GM19351 (cell line): ENCODE data around the gene SCUBE2.

Experiments
- ATAC-seq: cut with Tn5 transposase; IDR thresholded peaks from one replicate; pipeline ENCODE4 v1.9.1; 2021; ENCODE audit warnings: mild to moderate bottlenecking, moderate library complexity; ENCODE audit not compliant: unreplicated experiment

Gene SCUBE2

GRCh38 chr11:9076046-9076445 is 15.4 kb downstream of the SCUBE2 start:
- no peak for ATAC-seq

DNA sequence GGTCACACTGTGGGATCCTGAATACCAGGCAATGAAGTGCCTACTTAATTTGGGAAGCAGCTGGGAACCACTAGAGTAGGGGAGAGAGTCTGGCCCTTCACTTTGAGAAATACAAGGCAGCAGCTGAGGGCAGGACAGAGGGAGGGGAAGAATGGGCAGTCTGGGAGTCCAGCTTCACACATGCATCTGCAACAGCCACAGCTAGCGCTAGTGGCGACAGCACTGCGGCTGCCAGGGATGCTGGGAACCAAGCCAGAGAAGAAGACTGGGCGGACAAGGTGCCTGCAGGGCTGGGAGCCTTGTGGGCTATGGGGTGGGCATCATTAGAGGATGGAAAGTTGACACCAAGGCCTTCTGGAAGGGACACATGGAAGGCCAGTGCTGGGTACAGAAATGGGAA is 15.8 kb downstream of the SCUBE2 start:
- no peak for ATAC-seq

GRCh38 chr11:9074338-9075029 is 16.9 kb downstream of the SCUBE2 start:
- ATAC-seq = no peak

GRCh38 chr11:9073466-9074225 is 17.8 kb downstream of the SCUBE2 start:
- ATAC-seq = no peak

DNA sequence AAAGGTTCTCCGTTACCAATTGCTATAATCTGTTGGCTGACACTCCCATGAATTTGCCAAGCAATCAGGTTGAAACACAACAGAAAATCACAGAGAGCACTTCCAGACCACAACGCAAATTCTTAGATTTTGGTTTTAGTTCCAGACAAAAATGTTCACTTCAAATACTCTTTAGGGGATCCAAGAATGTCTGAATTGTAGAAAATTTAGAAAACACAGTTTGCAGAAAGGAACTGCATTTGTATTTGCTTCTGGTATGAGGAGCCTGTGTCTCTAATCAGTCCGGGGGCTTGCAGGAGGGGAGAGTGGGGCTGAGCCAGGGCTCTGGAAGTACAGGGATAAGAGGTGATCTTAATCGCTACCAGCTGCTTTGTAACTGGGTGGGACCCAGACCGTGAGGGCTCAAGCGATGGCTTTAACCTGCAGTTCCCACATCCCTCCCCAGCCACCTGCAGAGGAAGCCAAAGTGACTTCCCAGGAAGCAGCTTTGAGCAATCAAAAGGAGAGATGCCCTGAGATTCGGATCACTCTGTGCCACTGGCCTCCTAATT is 18.7 kb downstream of the SCUBE2 start:
- ATAC-seq = no peak

DNA sequence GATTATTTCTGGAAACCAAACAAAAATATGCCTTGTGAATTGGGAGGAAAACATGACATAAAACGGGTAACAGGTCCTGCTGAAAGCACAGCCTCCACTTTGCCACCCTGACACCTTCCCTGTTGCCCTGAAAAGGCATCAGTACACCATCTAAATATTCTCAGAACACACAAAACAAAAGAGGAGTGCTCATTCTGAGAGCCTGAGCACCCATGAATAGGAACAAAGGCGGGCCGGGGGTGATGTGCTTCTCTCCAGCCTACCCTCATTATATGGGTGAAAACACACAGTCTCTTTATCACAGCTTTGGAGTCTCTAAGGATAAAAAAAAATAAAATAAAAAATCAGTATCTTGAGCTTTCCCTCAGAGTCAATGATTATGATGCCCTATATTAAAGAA is 19.7 kb downstream of the SCUBE2 start:
- ATAC-seq = no peak

- no peak for ATAC-seq
Observed at GRCh38 chr11:9070749-9071491, 20.5 kb downstream of the SCUBE2 start.

DNA sequence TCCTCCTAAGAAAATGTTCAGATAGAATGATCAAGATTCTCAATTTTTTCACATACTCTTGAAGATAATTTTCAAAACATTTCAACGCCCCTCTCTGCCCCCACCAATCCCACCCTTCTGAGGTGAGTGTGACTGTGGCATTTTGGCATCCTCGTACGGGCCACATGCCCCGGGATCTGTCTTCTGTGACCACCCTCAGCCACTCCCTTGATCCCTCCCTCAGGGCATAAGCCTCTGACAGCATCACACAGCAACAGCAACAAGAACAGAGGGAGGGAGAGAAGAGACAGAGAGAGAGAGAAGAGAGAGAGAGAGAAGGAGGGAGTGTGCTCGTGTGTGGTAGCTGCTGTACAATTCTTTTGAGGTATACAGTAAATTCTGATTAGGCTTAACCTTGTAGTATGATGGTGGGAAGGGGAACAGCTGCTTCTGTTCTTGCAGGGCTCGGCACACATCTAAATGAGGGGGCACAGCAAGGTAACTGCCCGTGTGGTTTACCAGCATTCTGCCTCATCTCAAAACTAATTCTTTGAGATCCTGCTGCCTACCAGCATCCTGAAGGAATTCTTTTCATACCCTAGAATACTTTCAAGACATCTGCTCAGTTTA is 21.4 kb downstream of the SCUBE2 start:
- ATAC-seq = no peak

GRCh38 chr11:9069256-9069655 is 22.1 kb downstream of the SCUBE2 start:
- ATAC-seq = no peak

GRCh38 chr11:9066433-9066925 is 24.9 kb downstream of the SCUBE2 start:
- no peak for ATAC-seq

GRCh38 chr11:9065607-9066432 is 25.6 kb downstream of the SCUBE2 start:
- no peak for ATAC-seq

DNA sequence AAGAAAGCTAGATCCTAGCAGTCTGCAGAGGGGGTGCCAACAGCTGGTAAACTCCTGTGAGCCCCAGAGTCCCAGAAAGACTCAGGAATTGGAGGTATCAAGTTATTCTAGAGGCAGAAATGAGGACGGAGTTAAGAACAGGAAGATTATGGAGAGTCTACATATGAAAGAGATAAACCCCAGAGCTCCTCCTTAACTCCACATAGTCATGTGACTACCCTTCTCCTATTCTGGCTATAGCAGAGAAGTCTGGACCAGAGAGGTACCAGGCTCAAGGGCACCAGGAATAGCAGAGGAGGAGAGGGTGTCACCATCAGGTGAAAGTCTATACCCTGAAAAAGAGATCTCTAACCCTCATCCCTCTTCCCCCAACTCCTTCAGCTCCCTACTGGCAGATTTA is 29.6 kb downstream of the SCUBE2 start:
- ATAC-seq = no peak

DNA sequence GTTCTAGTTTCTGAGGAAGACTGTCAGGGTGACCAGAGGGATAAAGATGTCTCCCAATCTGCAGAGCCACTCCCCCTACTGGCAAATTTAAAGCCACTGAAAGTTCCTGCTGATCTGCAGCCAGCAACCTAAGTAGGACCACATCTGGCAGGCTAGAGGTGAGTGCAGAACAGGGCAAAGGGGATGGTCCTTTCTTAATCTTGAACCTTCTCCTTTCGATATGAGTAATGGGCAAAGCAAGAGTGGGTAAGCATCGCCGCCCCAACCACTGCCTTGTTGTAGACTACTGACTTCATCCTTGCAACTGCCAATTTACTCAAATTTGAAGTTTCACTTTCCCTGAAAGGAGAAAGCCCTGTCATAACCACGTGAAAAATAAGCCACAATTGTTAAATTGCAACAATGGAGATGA is 30.7 kb downstream of the SCUBE2 start:
- peak; percentile 94 for ATAC-seq

DNA sequence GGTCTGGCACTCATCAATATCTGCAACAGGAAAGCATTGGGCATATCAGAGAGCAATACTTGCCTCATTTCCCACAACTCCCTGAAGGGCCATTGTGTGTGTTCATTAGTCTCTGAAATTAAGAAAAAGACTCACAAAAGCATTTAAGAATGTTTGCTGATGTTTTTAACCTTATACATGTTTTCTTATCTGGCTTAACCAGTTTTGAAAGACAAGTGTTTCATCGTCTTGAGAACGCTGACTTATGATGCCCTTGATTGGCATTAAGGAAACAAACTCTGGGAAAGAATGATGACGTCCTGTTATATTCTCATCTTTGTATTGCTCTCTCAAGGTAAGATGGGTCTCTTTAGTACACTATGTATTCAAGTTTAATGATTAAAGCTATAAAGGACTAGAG is 32.0 kb downstream of the SCUBE2 start:
- no peak for ATAC-seq

GRCh38 chr11:9057888-9058287 is 33.5 kb downstream of the SCUBE2 start:
- ATAC-seq = no peak

GRCh38 chr11:9057007-9057406 is 34.4 kb downstream of the SCUBE2 start:
- no peak for ATAC-seq

DNA sequence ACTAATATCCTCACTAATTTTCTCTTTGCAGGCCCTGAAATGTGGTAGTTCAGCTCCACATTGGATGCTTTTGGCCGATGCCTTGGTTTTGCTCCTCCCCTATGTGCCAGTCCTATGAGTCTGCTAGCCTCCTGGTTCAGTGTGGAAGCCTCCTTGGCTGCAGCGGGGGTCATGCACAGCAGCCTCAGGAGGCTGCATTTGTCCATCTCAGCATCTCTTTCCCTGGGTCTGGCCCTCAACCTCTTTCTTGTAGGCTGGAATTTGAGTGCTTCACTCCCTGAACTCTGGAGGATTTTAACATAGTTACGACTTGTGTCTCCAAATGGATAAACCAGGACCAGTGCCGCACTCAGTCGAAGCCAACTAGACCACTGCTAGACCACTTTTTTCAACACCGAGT is 34.9 kb downstream of the SCUBE2 start:
- ATAC-seq = no peak

DNA sequence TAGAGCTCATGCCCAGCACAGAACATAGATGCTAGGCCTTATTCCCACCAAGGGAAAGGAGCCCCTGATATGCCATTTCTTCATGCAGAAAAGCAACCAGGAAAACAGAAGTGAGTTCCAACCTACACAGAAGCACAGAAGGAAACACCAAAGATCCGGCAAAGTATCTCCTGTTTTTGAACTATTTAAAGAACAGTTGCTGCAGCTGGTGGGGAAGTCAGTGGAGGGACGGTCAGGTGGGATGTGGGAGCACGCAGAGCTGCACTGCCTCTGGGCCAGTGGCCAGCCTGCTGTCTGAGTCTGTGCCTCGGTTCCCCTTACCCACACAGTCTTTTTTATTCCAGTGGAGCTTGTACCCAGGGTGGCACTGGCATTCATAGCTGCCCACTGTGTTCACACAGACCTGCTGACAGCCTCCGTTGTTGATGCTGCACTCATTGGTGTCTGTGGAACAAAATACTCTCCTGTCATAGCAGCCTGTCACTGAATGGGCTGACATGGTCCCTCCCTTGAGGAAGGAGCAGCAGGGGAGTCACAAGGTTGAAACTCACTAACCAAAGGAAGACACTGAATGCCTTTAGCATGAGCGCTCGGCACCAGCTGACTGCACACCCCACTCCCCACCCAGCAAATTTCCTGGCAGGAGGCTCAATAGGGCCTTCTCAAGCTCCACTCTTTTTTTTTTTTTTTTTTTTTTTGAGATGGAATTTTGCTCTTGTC is 37.9 kb downstream of the SCUBE2 start:
- ATAC-seq = no peak

DNA sequence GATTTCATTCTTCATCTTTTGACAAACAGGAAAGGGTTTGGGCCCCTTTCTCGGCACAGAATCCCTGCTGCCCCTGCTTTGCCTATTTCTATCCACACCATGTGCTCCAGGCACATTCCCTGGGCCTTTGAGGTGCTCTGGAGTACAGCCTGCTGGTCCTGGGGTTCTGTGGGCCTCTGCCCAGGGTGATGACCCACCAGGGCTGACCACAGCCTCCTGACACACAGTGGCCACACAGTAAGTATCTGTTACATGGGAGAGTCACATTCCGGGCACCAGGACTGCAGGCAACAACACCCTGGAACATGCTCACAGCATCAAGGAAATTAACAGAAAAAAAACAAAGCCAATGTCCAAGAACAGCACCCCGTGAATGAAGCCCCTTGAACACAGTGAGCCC is 39.1 kb downstream of the SCUBE2 start:
- no peak for ATAC-seq
